Measurements from ENCODE around the gene ASB15.
"Not testable (repeated sequence)": the region's sequence is repeated elsewhere in the genome, so short reads cannot be mapped to it uniquely, and the experiment has no call there.

The ASB15 gene

DNA sequence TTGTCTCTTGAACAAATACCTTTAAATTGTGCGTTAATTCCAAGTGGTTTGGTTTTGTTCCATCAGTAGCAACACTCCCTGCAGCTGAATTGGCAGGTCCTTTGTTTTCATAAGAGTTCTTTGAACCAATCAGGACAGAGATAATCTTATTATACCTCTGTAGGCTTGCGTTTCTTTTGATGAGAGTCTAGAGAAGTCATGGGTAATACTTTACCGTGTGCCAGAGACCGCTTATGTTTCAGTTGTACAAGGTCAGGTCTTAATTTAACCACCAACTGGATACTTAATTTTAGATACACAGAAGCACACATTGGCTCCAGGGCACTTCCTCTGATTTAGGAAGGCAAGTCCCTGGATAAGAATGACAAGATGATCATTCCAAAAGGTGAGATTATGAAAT, at the start of gene ASB15:
TSS of gene ASB15 (plus strand) at position 292 of the 400 bp plus-strand sequence. CDS start 12,682 bp downstream, outside the sequence.
- no peak for DNase-seq (ENCODE audit: low read depth)

DNA sequence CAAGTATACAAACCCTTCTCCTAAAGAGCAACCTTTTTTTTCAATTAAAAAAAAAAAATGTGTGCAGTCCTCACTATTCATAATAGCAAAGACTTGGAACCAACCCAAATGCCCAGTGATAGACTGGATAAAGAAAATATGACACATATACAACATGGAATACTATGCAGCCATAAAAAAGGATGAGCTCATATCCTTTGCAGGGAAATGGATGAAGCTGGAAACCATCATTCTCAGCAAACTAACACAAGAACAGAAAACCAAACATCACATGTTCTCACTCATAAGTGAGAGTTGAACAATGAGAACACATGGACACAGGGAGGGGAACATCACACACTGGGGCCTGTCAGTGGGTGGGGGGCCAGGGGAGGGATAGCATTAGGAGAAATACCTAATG, 49.5 kb upstream of the ASB15 start:
- DNase-seq (ENCODE audit: low read depth) = not testable (repeated sequence)

DNA sequence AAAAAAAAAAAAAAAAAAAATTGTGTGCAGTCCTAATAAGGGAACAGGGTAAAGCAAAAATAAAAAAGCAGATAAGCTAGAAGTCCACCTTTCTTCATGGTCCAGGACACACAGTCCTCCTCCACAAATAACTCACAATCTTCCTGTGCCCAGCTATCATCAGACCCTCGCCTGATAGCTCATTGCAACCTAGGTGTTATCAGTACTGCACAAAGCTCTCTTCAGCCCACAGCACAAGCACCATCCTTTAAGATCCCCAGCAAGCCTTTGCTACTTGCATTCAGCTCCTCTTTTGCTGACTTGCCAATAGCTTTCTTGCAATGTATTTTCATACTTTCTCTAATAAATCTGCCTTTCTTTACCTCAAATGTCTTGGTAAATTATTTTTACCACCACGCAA, 49.0 kb upstream of the ASB15 start:
- DNase-seq (ENCODE audit: low read depth) = no peak

DNA sequence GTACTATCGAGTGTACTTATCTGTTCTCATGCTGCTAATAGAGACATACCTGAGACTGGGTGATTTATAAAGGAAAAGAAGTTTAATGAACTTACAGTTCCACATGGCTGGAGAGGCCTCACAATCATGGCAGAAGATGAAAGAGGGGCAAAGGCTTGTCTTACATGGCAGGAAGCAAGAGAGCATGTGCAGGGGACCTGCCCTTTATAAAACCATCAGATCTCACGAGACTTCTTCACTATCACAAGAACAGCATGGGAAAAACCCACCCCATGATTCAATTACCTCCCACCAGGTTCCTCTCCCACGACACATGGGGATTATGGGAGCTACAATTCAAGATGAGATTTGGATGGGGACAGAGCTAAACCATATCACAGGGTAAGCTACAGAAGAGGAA, 48.5 kb upstream of the ASB15 start:
- DNase-seq (ENCODE audit: low read depth) = no peak

DNA sequence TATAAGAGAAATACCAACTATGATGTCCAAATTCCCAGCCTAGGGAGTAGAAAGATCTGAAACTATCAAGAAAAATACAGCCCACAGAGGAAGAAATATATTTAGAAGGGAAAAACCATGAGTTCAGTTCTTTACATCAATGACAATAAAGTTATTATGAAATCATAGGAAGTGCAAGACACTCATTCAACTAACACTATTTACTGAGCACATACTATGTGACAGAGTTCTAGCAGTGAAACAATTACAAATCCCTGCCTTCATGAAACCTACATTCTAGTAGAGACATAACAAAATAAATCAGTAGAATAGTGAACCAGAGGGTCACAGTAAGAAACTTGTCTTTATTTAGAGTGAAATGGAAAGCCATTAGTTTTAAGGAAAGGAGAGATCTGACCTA, 46.1 kb upstream of the ASB15 start:
- no peak for DNase-seq (ENCODE audit: low read depth)

DNA sequence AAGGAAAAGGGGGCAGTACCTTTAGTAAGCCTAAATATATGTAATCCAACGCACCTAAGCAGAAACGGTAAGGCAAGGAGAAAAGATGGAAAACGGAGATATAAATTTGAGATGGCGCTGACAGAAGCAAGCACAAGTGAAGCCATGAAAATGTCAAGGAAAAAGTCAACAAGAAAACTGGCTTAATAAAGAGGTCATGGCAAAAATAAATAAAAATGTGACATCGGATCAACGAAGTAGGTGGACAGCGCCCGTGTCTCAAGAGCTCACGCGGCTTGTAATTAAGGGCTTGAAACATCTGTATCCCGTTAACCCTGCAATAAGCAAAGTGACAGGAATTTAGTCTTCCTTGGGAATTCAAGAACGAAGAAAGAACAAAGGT, 44.6 kb upstream of the ASB15 start:
- peak; percentile 11 for DNase-seq (ENCODE audit: low read depth)

DNA sequence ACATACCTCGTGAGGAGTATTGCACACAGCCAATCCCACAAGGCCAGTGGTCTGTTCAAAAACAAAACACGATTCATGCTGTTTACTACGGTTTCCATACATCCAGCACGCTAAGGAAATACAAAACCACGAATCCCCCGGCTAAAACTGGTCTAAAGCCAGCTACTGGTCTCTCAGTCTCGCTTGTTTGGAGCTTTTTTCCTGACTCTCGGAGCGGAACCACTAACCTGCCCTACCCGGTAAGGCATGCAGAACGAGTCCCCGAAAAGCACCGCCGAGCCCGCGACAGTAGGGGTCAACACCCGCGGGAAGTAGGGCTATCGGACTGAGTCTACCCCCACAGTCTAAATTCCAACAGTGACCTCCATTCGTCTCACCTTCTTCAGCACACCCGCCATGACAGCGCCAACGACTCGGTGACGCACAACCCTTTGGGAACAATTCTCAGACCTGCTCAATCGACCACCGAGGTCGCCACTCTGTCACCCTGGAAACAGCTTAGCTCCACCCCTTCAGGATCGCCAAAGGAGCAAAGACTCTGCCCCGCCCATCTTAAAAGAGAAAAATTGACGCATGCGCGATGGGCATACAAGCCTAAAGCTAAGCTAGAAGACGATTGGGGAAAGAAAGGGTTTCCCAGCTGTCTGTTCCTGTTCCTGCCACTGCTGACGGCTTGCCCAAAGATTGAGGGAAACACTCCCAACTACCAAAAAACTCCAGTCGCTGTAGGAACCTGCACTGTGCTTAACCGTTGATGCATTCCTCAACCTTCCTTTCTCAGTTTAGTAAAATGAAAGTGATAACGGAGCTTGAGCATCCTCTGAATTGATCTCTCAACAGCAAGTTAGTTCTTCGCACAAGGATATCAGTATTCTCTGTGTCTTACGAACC, 44.0 kb upstream of the ASB15 start, which contains the start of gene NDUFA5:
TSS of gene NDUFA5 (minus strand) at position 421 of the 891 bp plus-strand sequence. CDS start at position 398, 23 bp downstream.
- peak; percentile 100 for DNase-seq (ENCODE audit: low read depth)

DNA sequence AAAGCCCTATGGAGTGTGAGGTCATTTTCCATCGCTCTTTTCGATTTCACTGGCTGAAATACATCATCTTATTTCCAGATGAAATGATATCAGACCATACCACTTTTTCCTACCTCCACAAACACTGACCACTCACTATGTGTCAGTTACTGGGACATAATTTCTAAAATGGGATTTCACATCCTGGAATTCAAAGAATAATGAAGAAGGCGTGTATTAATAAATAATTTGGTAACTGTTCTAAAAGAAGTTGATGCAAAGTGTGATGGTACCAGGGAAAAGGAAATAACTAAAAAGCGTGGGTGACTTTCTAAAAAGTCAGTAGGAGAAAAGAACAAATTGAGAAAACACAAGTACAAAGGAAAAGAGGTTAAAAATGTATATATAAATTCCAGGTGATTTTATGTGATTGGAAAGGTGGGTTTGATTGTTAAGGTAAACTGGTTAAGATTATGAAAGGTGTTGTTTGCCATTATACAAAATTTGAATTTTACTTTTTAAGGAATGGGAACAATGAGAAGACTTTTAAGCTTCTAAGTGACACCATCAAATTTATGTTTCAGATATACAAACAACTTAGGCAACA, 43.2 kb upstream of the ASB15 start:
- no peak for DNase-seq (ENCODE audit: low read depth)

DNA sequence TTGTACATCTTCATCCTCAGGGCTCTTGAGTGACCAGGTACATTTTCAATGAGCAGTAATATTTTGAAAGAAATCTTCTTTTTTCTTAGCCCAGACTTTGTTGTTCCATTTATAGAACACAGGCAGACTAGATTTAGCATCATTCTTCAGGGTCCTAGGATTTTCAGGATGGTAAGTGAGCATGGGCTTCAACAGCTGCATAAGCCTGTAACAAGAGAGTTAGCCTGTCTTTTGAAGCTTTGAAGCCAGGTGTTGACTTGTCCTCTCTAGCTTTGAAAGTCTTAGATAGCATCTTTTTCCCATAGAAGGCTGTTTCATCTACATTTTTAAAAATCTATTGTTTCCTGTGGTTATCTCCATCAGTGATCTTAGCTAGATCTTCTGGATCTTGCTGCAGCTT, 39.5 kb upstream of the ASB15 start:
- DNase-seq (ENCODE audit: low read depth) = no peak

DNA sequence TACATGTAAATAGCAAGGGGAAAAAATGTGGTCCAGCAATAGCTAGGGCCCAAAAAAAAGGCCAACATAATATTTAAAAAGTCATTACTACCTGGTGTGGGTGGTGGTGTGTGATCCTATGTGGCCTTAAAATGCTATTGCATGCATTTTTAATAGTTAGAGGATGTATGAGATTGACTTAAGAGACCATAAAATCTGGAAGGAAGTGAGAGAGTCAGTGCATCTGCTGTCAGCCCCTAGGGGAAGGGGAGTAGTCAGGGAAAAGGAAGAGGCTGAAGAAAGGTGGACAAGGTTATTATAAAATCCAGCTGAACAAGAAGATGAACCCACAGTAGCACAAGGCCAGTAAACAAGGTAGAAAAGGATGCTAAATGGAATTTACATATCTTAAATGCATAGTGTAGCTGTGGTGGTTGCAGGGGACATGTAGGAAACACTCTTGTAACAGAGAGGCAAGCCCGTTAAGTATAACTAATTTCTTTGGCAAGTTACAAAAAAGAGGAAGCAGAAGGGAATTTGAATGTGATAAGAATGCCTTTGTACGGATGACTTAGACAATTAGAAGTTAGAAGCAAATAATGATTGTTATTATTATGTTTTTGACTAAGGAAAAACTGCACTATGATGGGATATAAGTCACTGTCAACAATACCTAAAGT, 32.1 kb upstream of the ASB15 start:
- DNase-seq (ENCODE audit: low read depth) = no peak

DNA sequence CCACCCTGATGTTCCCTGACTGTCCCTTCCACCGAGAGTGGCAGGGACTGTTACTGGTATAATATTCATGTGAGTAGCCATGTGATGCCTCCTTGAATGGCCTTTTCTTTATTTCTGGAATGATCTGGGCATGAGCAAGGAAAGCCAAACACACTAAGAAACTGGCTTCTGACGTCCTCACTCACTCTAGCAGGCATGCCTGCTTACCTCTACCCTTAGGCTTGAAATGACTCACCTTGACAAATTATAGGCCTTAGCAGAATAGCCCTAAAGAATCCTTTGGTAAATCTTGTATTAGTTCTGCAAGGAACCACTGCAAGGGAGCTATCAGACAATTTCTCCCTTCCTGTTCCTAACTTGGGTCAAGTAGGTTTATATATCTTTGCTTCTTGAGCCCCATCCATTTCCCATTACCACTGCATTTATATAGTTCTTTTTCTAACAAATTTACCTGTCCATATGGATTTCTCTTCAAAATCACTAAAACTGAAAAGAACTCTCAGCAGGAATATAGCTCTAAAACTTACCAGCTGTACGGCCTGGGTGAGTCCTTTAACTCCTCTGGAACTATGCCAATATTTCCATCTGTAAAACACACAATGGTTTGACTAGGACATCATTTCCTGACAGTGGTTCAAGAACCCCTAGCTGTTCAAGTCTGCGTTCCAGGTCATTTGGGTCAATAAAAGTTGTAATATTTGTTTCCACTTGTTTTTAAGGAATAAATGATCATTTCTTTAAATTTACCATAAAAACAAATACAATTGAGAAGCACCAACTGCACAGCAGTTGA, 31.0 kb upstream of the ASB15 start:
- DNase-seq (ENCODE audit: low read depth) = no peak

DNA sequence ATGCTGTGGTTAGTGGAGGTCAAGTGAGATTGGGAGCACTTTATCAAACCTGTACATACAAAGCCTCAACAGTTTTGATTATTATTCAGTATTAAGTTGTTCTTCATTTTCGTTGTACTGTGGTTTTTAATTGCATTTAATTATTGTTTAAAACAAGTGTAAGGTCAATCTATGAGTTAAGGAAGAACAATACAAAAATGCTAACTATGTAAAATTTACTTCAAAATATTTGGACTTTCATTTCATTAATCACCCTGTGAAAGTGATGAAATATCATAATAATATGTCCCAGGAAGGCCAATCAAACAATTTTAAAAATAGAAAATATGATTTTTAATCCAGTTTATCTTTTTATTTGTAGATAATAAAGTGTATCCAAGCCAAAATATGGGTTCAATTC, 30.4 kb upstream of the ASB15 start:
- no peak for DNase-seq (ENCODE audit: low read depth)

DNA sequence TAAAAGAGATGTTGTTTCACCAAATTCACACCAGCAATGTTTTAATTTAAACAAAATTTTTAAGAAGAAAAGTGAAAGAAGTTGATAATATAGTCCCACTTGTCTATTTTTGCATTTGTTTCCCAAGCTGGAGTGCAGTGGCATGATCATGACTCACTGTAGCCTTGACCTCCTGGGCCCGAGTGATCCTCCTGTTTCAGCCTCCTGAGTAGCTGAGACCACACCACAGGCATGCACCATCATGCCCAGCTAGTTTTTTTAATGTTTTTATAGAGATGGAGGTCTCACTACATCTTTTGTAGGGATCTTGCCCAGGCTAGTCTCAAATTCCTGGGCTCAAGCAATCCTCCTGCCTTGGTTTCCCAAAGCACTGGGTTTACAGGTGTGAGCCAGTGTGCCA, 29.9 kb upstream of the ASB15 start:
- DNase-seq (ENCODE audit: low read depth) = no peak

DNA sequence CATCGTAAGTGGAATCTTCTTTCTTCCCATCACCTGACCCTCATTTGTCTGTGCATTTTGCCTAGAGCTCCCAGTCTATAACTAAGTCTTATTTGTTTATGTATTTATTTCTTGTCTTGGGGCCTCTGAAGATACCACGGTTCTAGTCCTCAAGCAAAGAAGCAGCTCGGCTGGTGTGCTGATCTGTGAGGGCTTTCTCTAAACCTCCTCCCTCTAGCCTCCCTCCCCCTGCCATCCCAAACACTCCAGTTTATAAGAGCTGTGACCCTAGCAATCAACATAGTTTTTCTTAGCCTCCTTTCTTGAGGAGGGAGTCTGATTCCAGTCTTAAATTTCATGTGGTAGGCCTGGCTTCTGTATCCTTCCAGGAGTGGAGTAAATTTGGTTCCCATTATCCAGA, 28.3 kb upstream of the ASB15 start:
- no peak for DNase-seq (ENCODE audit: low read depth)

DNA sequence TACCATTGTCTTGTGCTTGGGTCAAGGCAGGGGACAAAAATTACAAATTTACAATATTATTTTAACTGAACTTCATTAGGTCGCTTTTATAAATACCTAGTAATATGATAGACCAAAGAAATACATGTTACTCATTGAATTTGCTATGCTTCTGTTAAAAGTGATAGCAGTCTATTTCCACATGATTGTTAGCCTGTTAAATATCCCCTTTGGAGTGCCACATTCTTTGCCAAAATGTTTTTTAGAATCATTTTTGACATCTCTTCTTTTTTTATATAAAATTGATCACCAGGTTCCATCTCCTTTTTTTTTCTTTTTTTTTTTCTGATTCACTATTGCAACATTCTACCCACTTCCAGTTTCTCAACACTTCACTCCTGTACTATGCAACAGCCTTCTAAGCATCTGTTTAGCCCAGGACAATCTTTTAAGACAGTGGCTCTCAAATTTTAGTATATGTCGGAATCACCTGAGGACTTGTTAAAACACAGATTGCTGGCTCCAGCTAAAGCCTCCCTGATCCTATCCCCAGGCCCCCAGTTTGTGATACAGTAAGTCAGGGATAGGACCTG, 27.6 kb upstream of the ASB15 start:
- DNase-seq (ENCODE audit: low read depth) = no peak

DNA sequence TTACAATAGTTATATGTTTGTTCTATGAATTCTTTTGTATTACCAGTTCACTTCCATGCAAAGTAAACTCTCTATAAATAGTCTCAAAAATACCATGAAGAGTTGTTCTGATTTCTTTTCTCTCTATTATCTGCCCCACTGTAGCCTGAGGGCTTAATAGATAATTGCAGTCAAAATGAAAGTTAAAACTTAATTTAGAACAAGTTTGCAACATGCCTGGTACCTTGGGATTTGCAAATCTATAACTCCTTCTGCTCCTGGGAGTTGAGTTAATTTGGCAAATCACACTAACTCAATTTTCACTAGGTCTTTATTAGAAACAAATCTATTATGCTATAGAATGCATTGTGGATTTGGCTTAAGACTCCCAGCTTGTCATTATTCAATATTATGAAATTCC, 22.2 kb upstream of the ASB15 start:
- DNase-seq (ENCODE audit: low read depth) = no peak

DNA sequence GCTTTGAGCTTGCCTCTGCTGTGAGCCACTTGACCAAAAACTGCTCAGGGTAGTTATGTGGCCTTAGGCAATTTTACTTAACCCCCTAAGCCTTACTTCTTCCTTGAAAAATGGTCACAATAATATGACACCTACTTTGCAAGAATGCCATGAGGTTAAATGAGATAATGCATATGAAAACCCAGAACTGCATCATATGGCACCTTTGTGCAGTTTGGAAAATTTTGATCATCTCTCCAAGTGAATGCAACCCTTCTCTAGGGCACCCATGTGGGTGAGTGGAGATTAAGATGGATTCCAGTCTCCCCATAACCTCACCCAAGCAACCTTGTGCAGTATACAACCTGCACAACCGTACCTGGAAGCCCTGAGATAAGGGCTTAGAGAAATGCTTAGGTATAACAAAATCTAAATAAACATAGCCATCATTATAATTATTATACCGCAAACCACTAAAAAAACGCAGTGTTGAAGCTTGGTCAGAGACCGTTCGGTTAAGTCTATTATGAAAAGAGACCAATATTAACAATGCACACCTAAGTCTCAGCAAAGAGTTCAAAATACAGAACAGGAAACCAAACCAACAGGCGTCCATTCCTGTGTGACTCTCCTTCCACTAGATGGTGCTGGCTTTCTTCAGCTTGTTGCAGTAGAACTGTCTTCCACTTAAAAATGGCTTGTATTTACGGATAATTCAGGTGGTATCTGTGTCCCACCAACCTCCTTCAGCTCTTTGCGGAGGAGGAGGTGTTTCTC, 21.0 kb upstream of the ASB15 start:
- DNase-seq (ENCODE audit: low read depth) = peak; percentile 30

DNA sequence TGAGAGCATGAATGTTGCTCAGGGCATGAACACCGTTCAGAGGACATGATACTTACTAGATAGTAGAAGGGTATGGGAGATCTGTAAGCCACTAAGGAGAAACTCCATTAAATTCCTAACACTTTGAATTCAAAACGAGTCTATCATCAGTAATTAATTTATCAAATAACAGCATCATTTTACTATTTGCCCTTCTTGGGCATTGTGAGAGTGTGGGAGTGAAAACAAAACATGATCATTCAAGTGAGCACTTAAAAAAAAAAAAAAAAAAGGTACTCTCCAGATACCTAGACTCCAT, 20.5 kb upstream of the ASB15 start:
- no peak for DNase-seq (ENCODE audit: low read depth)

DNA sequence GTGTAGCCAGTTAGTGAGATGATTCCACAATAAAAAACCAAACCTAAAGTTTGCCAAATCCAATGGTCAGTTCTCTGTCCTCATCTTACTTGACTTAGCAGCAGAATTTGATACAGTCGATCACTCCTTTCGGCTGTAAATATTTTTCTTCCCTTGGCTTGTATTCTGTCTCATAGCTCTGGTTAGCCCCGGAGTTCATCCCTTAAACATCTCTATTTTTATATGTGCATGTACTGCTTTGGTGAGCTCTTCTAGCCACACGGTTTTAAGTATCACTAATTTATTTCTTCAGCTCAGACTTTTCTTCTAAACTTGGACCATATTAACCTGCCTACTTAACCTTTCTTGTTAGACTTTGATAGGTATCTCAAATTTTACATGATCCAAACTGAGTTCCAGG, 17.8 kb upstream of the ASB15 start:
- no peak for DNase-seq (ENCODE audit: low read depth)

DNA sequence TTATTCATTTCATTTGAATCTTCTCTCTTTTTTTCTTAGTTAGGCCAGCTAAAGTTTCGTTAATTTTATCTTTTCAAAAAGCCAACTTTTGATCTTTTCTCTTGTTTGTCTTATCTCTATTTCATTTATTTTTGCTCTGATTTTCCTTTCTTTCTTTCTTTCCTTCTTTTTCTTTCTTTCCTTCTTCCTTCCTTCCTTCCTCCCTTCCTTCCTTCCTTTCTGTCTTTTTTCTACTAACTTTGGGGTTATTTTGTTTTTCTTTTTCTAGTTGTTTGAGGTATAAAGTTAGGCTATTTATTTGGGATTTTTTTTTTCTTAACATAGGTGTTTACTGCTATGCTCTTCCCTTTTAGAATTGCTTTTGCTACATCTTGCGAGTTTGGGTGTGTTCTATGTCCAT, 13.2 kb upstream of the ASB15 start:
- no peak for DNase-seq (ENCODE audit: low read depth)

DNA sequence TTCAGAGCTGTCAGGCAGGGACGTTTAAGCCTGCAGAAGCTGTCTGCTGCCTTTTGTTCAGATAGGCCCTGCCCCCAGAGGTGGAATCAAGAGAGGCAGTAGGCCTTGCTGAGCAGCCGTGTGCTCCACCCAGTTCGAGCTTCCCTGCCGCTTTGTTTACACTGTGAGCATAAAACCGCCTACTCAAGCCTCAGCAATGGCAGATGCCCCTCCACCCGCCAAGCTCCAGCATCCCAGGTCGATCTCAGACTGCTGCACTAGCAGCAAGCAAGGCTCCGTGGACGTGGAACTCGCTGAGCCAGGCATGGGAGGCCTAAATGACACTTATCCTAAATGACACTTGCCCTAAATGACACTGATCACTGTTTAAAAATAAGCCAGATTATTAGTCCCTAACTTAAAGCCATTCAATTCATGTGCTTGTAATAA, 6.8 kb upstream of the ASB15 start:
- DNase-seq (ENCODE audit: low read depth) = no peak
